ENCODE results near the gene NELFCD.

The NELFCD gene

DNA sequence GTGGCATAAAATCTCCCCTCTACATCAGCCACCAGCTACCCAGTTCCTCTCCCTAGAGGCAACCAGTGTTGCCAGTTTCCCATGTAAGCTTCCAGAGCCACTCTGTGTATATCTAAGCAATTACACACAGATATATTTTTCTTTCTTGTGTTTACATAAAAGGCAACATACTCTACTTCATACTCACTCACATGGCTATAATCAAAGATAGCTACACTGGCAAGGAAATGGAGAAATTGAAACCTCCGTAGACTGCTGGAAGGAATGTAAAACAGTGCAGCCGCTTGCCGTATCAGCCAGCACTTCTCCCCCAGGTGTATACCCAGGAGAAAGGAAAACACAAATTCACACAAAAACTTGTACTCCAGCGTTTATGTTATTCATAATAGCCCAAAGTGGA is 38.5 kb upstream of the NELFCD start:
- Histone ChIP-seq H3K27ac (ENCODE audit: extremely low read depth, low read depth, low read length) (no peak overlapping the region), H3K4me1 (ENCODE audit: control insufficient read depth, insufficient read depth, low read length) (no peaks in the 10 kb centered on the region), H3K36me3 (ENCODE audit: control insufficient read depth in 2 of 2, insufficient read depth in 1 of 2, low read length in 2 of 2) (no peaks in the 10 kb centered on the region), H3K9me3 (ENCODE audit: control insufficient read depth, insufficient read depth, low read depth, low read length) (no peaks in the 10 kb centered on the region), H3K4me3 (ENCODE audit: low read depth, low read length) (no peak overlapping the region)
- ChIA-PET CTCF (interaction anchor here (0.6 kb wide), 1 partner anchor 24 kb away, joined by 5 read pairs; no protein-coding TSS in a partner anchor), POLR2A (no interaction called here)
- TF ChIP-seq ZFP41 (tag by site-specific recombination; IDR thresholded peaks at IDR 0.05; ENCODE audit: borderline replicate concordance) (no peak), ZNF544 (tag by site-specific recombination; IDR thresholded peaks at IDR 0.05) (no peak), PRDM4 (tag by site-specific recombination; IDR thresholded peaks at IDR 0.05) (peak; percentile 38; the same call in 1 of the 2 replicates), ZNF266 (tag by site-specific recombination; IDR thresholded peaks at IDR 0.05; ENCODE audit: low read depth) (no peak), ZNF449 (tag by site-specific recombination; IDR thresholded peaks at IDR 0.05) (no peak)

- Histone ChIP-seq H3K4me3 (ENCODE audit: low read depth, low read length) (no peak overlapping the region), H3K4me1 (ENCODE audit: control insufficient read depth, insufficient read depth, low read length) (no peaks in the 10 kb centered on the region), H3K27ac (ENCODE audit: extremely low read depth, low read depth, low read length) (no peak overlapping the region), H3K9me3 (ENCODE audit: control insufficient read depth, insufficient read depth, low read depth, low read length) (no peaks in the 10 kb centered on the region), H3K36me3 (ENCODE audit: control insufficient read depth in 2 of 2, insufficient read depth in 1 of 2, low read length in 2 of 2) (no peaks in the 10 kb centered on the region)
- ChIA-PET POLR2A (no interaction called here), CTCF (no interaction called here)
- TF ChIP-seq ZNF777 (tag by site-specific recombination; IDR thresholded peaks at IDR 0.05; ENCODE audit: borderline replicate concordance) (no peak), MZF1 (tag by site-specific recombination; IDR thresholded peaks at IDR 0.05; ENCODE audit: borderline replicate concordance) (no peak), ZNF24 (tag by site-specific recombination; IDR thresholded peaks at IDR 0.05) (no peak), ZFP69B (tag by site-specific recombination; IDR thresholded peaks at IDR 0.05) (no peak), ZNF776 (tag by site-specific recombination; IDR thresholded peaks at IDR 0.05; ENCODE audit: borderline replicate concordance) (no peak), CTCF (tag by site-specific recombination; IDR thresholded peaks at IDR 0.05) (no peak), ZBTB7A (tag by site-specific recombination; IDR thresholded peaks at IDR 0.05; ENCODE audit: low read depth) (no peak), ZNF785 (tag by site-specific recombination; IDR thresholded peaks at IDR 0.05) (no peak), ZNF623 (tag by site-specific recombination; IDR thresholded peaks at IDR 0.05) (no peak), ZNF37A (tag by site-specific recombination; IDR thresholded peaks at IDR 0.05) (no peak), ZSCAN18 (tag by site-specific recombination; IDR thresholded peaks at IDR 0.05) (no peak), ZNF629 (tag by site-specific recombination; IDR thresholded peaks at IDR 0.05) (no peak), ZNF239 (tag by site-specific recombination; IDR thresholded peaks at IDR 0.05) (no peak), SALL2 (tag by site-specific recombination; IDR thresholded peaks at IDR 0.05; ENCODE audit: borderline replicate concordance) (no peak), ZBTB11 (tag by site-specific recombination; conservative IDR thresholded peaks at IDR 0.05; ENCODE audit: low read depth) (no peak), ZNF132 (tag by site-specific recombination; IDR thresholded peaks at IDR 0.05; ENCODE audit: borderline replicate concordance) (no peak), ZNF510 (tag by site-specific recombination; IDR thresholded peaks at IDR 0.05; ENCODE audit: insufficient replicate concordance) (no peak), GLIS2 (tag by site-specific recombination; IDR thresholded peaks at IDR 0.05) (no peak)
Measured at GRCh38 chr20:58944610-58945009, 36.4 kb upstream of the NELFCD start.

All from HEK293 (cell line).